HG03571 (cell line): ENCODE data around the gene ACVRL1.

Experiments
- ATAC-seq: cut with Tn5 transposase; IDR thresholded peaks from one replicate; pipeline ENCODE4 v1.9.1; 2021; ENCODE audit not compliant: unreplicated experiment

ACVRL1 gene

GRCh38 chr12:51907083-51907855 lies at the start of gene ACVRL1:
Gene ACVRL1 (plus strand): TSS chr12:51907504. CDS start chr12:51912475, 4,971 bp downstream.
- ATAC-seq, result no peak

GRCh38 chr12:51860986-51861385 lies 46.3 kb upstream of the ACVRL1 start:
- ATAC-seq, result no peak

GRCh38 chr12:51862947-51863346 lies 44.4 kb upstream of the ACVRL1 start:
- ATAC-seq, result no peak

GRCh38 chr12:51863363-51863932 lies 43.9 kb upstream of the ACVRL1 start:
- no peak for ATAC-seq

- no peak for ATAC-seq
Measured at GRCh38 chr12:51863933-51864832, 43.1 kb upstream of the ACVRL1 start.

GRCh38 chr12:51864833-51865670 lies 42.3 kb upstream of the ACVRL1 start:
- no peak for ATAC-seq

GRCh38 chr12:51865757-51866270 lies 41.5 kb upstream of the ACVRL1 start:
- no peak for ATAC-seq

GRCh38 chr12:51866324-51866723 lies 41.0 kb upstream of the ACVRL1 start:
- no peak for ATAC-seq

GRCh38 chr12:51866762-51867161 lies 40.5 kb upstream of the ACVRL1 start:
- ATAC-seq, result no peak

GRCh38 chr12:51867371-51867770 lies 39.9 kb upstream of the ACVRL1 start:
- ATAC-seq, result no peak

- ATAC-seq, result no peak
Measured at GRCh38 chr12:51867796-51868428, 39.4 kb upstream of the ACVRL1 start.

GRCh38 chr12:51868821-51869495 lies 38.3 kb upstream of the ACVRL1 start:
- ATAC-seq, result no peak

GRCh38 chr12:51869496-51869865 lies 37.8 kb upstream of the ACVRL1 start:
- no peak for ATAC-seq

- no peak for ATAC-seq
Measured at GRCh38 chr12:51869931-51870330, 37.4 kb upstream of the ACVRL1 start.

- ATAC-seq, result no peak
Measured at GRCh38 chr12:51870504-51870903, 36.8 kb upstream of the ACVRL1 start.

- no peak for ATAC-seq
Measured at GRCh38 chr12:51871126-51871525, 36.2 kb upstream of the ACVRL1 start.

- no peak for ATAC-seq
Measured at GRCh38 chr12:51871918-51872688, 35.2 kb upstream of the ACVRL1 start.

GRCh38 chr12:51872689-51872981 lies 34.7 kb upstream of the ACVRL1 start:
- no peak for ATAC-seq
